HCT116 (cell line): ENCODE data around the gene SLC38A2. TPM values are rescaled to one million over a fixed set of nuclear protein-coding genes. Genes with fewer than 3 reads are reported as not detected.

Experiments used
- ATAC-seq: fragments of 200-7000 bp; cut with Tn5 transposase; 2 replicates; pipeline ENCODE4 v1.9.1; 2020; ENCODE audit warnings: mild to moderate bottlenecking, moderate library complexity
- BruUV-seq: library from RNA; stranded (reverse); fragments of 400-500 nt; replicated peaks from 2 replicates; lab custom pipeline; 2021; lab: Mats Ljungman, UMichigan
- CTCF ChIA-PET: fragments of 300-600 bp; sonication (Branson Sonifier 250); formaldehyde crosslinking; loops from one replicate; lab custom pipeline; 2021; ENCODE audit warnings: antibody characterized with exemption; lab: Charles Lee
- POLR2A ChIA-PET: fragments of 300-600, 350-600 bp; sonication (Branson Sonifier 250); formaldehyde crosslinking; loops from one replicate; lab custom pipeline; 2021; ENCODE audit warnings: antibody characterized with exemption; lab: Charles Lee
- RAD21 ChIA-PET, 2 experiments: fragments of 300-600 bp; sonication (Branson Sonifier 250); formaldehyde crosslinking; loops; one replicate each; lab custom pipeline; 2023; ENCODE audit warnings: low total read pairs in 2 of 2; ENCODE audit not compliant: uncharacterized antibody in 2 of 2, unreplicated experiment in 2 of 2, low non-redundant PET in 1 of 2; lab: Charles Lee
- DNase-seq: peaks from one replicate; pipeline ENCODE4 v3.0.0-alpha.2; 2010; ENCODE audit warnings: low read depth, low spot score
- H2AFZ ChIP-seq: fragments of 200-600 bp; shearing (Covaris generic), sonication (generic); 2 replicates; pipeline ENCODE4 v1.6.1; 2017; ENCODE audit warnings: low read depth, mixed run types, mixed read lengths, antibody characterized with exemption, low read length; ENCODE audit not compliant: poor library complexity, severe bottlenecking
- H3K27ac ChIP-seq: 2 replicates; pipeline ENCODE4 v1.5.1; 2012; ENCODE audit warnings: low read depth, low read length
- H3K27me3 ChIP-seq: fragments of 200-600 bp; sonication (generic); 2 replicates; pipeline ENCODE4 v1.6.1; 2016; ENCODE audit warnings: mixed run types, low read length, mixed read lengths; ENCODE audit not compliant: insufficient read depth
- H3K36me3 ChIP-seq, 2 experiments: fragments of 200-500 bp in 1 of 2; fragments of 200-600 bp in 1 of 2; sonication (Bioruptor generic) in 1 of 2; sonication (generic) in 1 of 2; 2 replicates each; pipeline versions ENCODE4 v1.5.1 to v1.6.1; 2014 to 2016; ENCODE audit warnings: low read length in 2 of 2, inconsistent platforms in 1 of 2, mixed read lengths in 1 of 2, mixed run types in 1 of 2; ENCODE audit not compliant: insufficient read depth in 2 of 2, control insufficient read depth in 1 of 2
- H3K4me1 ChIP-seq, 2 experiments: fragments of 200-600 bp in 1 of 2; sonication (generic) in 1 of 2; 2 replicates each; pipeline versions ENCODE4 v1.5.1 to v1.6.1; 2012 to 2017; ENCODE audit warnings: low read length in 2 of 2, inconsistent platforms in 1 of 2, mild to moderate bottlenecking in 1 of 2, mixed read lengths in 1 of 2, mixed run types in 1 of 2, moderate library complexity in 1 of 2; ENCODE audit not compliant: insufficient read depth in 2 of 2, control insufficient read depth in 1 of 2
- H3K4me2 ChIP-seq: fragments of 200-600 bp; sonication (generic); 2 replicates; pipeline ENCODE4 v1.6.1; 2017; ENCODE audit warnings: mixed run types, low read length, mixed read lengths
- H3K4me3 ChIP-seq, 2 experiments: fragments of 200-600 bp in 1 of 2; sonication (generic) in 1 of 2; replicated peaks in 1 of 2; 2 replicates each; pipeline ENCODE4 v1.5.1; 2011 to 2016; ENCODE audit warnings: low read length in 2 of 2, control low read depth in 1 of 2, low read depth in 1 of 2, mild to moderate bottlenecking in 1 of 2, mixed read lengths in 1 of 2, mixed run types in 1 of 2
- H3K79me2 ChIP-seq: fragments of 200-600 bp; sonication (generic); 2 replicates; pipeline ENCODE4 v1.6.1; 2017; ENCODE audit warnings: mild to moderate bottlenecking, mixed run types, low read length, moderate library complexity, mixed read lengths; ENCODE audit not compliant: insufficient read depth
- H3K9ac ChIP-seq: fragments of 200-600 bp; sonication (generic); 2 replicates; pipeline ENCODE4 v1.6.1; 2016; ENCODE audit warnings: low read length, mixed read lengths
- H3K9me2 ChIP-seq: fragments of 200-600 bp; sonication (generic), shearing (Covaris generic); 2 replicates; pipeline ENCODE4 v1.6.1; 2017; ENCODE audit warnings: mixed run types, mild to moderate bottlenecking, moderate library complexity; ENCODE audit not compliant: insufficient read depth
- H3K9me3 ChIP-seq, 2 experiments: fragments of 200-500 bp in 1 of 2; fragments of 200-600 bp in 1 of 2; sonication (Bioruptor generic) in 1 of 2; sonication (generic) in 1 of 2; 2 replicates each; pipeline ENCODE4 v1.6.1; 2014 to 2017; ENCODE audit warnings: low read length in 2 of 2, mixed read lengths in 2 of 2, inconsistent platforms in 1 of 2, low read depth in 1 of 2, mild to moderate bottlenecking in 1 of 2, mixed run types in 1 of 2, moderate library complexity in 1 of 2; ENCODE audit not compliant: control insufficient read depth in 1 of 2, insufficient read depth in 1 of 2
- H4K20me1 ChIP-seq: fragments of 200-600 bp; sonication (generic), shearing (Covaris generic); 2 replicates; pipeline ENCODE4 v1.6.1; 2017; ENCODE audit warnings: mixed run types, mild to moderate bottlenecking, moderate library complexity; ENCODE audit not compliant: insufficient read depth
- EZH2phosphoT487 ChIP-seq: fragments of 200-600 bp; IDR thresholded peaks from 2 replicates; pipeline ENCODE4 v1.6.1; 2018; ENCODE audit warnings: antibody characterized with exemption, borderline replicate concordance
- intact Hi-C: fragments of 100-400 bp; cut with micrococcal nuclease; formaldehyde crosslinking; loops from 2 replicates; pipeline ENCODE4 v1.10.0; 2022
- total RNA-seq: library from RNA; stranded (reverse); gene quantifications from one replicate; pipeline ENCODE4 v1.2.1, GENCODE V29; 2021; ENCODE audit not compliant: unreplicated experiment
- TF ChIP-seq, protein P1 (sequence below): IDR thresholded peaks from 2 replicates; pipeline ENCODE4 v1.6.1; 2012; ENCODE audit warnings: low read depth
- TF ChIP-seq, protein P2 (sequence below): IDR thresholded peaks from 2 replicates; pipeline ENCODE4 v1.6.1; 2011; ENCODE audit warnings: mild to moderate bottlenecking, low read length, moderate library complexity; ENCODE audit not compliant: insufficient replicate concordance; ENCODE audit errors: extremely low read depth

Gene SLC38A2
- total RNA-seq, 1 experiment from 2014 or later = 1,049 TPM

DNA sequence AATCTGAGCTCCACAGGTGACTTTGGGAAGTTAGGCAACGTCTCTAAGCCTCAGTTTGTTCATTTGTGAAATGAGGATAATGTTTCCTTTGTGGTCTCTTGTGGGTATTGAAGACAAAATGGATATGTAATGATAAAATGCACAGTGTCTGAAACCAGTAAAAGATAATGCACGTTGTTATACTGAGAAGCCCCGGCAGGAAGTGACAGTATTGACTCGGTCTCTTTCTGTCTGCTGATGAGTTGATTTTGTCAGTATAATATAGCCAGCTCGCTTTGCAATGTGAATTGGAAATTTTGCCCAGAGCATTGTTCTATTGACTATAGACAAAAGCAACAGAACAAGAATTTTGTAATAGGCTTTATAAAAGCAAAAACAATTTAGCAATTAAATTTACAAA is 54.5 kb downstream of the SLC38A2 start:
- Histone ChIP-seq H3K4me3 (no peak overlapping the region), H3K36me3 (no peaks in the 10 kb centered on the region), H3K9me2 (peaks cover 3% of the 10 kb centered on the region; the same call in 1 of the 2 replicates), H3K4me2 (no peak overlapping the region), H4K20me1 (no peaks in the 10 kb centered on the region), H3K4me1 (no peaks in the 10 kb centered on the region), H2AFZ (peak overlapping the region; percentile 2), H3K27me3 (no peaks in the 10 kb centered on the region), H3K27ac (no peak overlapping the region), H3K79me2 (no peaks in the 10 kb centered on the region), H3K9ac (no peak overlapping the region), H3K9me3 (peaks cover 0 to 5% of the 10 kb centered on the region in 2 experiments; a peak in 1 of 4 replicates)
- DNase-seq (no peak), ATAC-seq (no peak)
- TF ChIP-seq, protein P1, sequence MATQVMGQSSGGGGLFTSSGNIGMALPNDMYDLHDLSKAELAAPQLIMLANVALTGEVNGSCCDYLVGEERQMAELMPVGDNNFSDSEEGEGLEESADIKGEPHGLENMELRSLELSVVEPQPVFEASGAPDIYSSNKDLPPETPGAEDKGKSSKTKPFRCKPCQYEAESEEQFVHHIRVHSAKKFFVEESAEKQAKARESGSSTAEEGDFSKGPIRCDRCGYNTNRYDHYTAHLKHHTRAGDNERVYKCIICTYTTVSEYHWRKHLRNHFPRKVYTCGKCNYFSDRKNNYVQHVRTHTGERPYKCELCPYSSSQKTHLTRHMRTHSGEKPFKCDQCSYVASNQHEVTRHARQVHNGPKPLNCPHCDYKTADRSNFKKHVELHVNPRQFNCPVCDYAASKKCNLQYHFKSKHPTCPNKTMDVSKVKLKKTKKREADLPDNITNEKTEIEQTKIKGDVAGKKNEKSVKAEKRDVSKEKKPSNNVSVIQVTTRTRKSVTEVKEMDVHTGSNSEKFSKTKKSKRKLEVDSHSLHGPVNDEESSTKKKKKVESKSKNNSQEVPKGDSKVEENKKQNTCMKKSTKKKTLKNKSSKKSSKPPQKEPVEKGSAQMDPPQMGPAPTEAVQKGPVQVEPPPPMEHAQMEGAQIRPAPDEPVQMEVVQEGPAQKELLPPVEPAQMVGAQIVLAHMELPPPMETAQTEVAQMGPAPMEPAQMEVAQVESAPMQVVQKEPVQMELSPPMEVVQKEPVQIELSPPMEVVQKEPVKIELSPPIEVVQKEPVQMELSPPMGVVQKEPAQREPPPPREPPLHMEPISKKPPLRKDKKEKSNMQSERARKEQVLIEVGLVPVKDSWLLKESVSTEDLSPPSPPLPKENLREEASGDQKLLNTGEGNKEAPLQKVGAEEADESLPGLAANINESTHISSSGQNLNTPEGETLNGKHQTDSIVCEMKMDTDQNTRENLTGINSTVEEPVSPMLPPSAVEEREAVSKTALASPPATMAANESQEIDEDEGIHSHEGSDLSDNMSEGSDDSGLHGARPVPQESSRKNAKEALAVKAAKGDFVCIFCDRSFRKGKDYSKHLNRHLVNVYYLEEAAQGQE = no peak
- TF ChIP-seq, protein P2, sequence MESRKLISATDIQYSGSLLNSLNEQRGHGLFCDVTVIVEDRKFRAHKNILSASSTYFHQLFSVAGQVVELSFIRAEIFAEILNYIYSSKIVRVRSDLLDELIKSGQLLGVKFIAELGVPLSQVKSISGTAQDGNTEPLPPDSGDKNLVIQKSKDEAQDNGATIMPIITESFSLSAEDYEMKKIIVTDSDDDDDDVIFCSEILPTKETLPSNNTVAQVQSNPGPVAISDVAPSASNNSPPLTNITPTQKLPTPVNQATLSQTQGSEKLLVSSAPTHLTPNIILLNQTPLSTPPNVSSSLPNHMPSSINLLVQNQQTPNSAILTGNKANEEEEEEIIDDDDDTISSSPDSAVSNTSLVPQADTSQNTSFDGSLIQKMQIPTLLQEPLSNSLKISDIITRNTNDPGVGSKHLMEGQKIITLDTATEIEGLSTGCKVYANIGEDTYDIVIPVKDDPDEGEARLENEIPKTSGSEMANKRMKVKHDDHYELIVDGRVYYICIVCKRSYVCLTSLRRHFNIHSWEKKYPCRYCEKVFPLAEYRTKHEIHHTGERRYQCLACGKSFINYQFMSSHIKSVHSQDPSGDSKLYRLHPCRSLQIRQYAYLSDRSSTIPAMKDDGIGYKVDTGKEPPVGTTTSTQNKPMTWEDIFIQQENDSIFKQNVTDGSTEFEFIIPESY = no peak
- no peak for TF ChIP-seq EZH2phosphoT487
- ChIA-PET CTCF (no interaction called here), RAD21 (no interaction called here), POLR2A (no interaction called here)
- intact Hi-C loops = no loop called here
- no TSS peak for BruUV-seq

Other genes with a start within 250 kb of the SLC38A2 start
- 155 TPM for gene SLC38A1, start 103.7 kb downstream of the SLC38A2 start, total RNA-seq